HG03039 (cell line): ENCODE measurements around the gene SRM.
"Not testable (repeated sequence)": the region's sequence is repeated elsewhere in the genome, so short reads cannot be mapped to it uniquely, and the experiment has no call there.

Experiments
- ATAC-seq: cut with Tn5 transposase; IDR thresholded peaks from one replicate; pipeline ENCODE4 v1.9.1; 2021; ENCODE audit warnings: mild to moderate bottlenecking, moderate library complexity; ENCODE audit not compliant: unreplicated experiment

SRM gene

GRCh38 chr1:11045428-11046269 is 14.2 kb downstream of the SRM start:
- ATAC-seq = no peak

GRCh38 chr1:11044849-11045427 is 14.9 kb downstream of the SRM start:
- no peak for ATAC-seq

GRCh38 chr1:11044086-11044848 is 15.6 kb downstream of the SRM start:
- no peak for ATAC-seq

- no peak for ATAC-seq
Observed at GRCh38 chr1:11042995-11043874, 16.6 kb downstream of the SRM start.

GRCh38 chr1:11042065-11042464 is 17.8 kb downstream of the SRM start:
- no peak for ATAC-seq

GRCh38 chr1:11041048-11041447 is 18.8 kb downstream of the SRM start:
- no peak for ATAC-seq

GRCh38 chr1:11040105-11040429 is 19.8 kb downstream of the SRM start:
- not testable (repeated sequence) for ATAC-seq

- no peak for ATAC-seq
Observed at GRCh38 chr1:11039351-11040104, 20.3 kb downstream of the SRM start.

- no peak for ATAC-seq
Observed at GRCh38 chr1:11037740-11038182, 22.1 kb downstream of the SRM start.

GRCh38 chr1:11037019-11037739 is 22.6 kb downstream of the SRM start:
- not testable (repeated sequence) for ATAC-seq

- no peak for ATAC-seq
Observed at GRCh38 chr1:11031624-11032262, 28.1 kb downstream of the SRM start.

- ATAC-seq = no peak
Observed at GRCh38 chr1:11030865-11031264, 29.0 kb downstream of the SRM start.

GRCh38 chr1:11028018-11028417 is 31.8 kb downstream of the SRM start:
- ATAC-seq = no peak

- ATAC-seq = no peak
Observed at GRCh38 chr1:11027316-11027715, 32.5 kb downstream of the SRM start.

- ATAC-seq = no peak
Observed at GRCh38 chr1:11026903-11027302, 32.9 kb downstream of the SRM start.

GRCh38 chr1:11026052-11026451 is 33.8 kb downstream of the SRM start:
- ATAC-seq = no peak

GRCh38 chr1:11025618-11026017 is 34.2 kb downstream of the SRM start:
- ATAC-seq = no peak

- no peak for ATAC-seq
Observed at GRCh38 chr1:11024874-11025203, 35.0 kb downstream of the SRM start.
